ENCODE measurements around the gene MOB1A.
A peak's percentile ranks its signal among the peaks of the same experiment; 100 is the strongest.

MOB1A gene

GRCh38 chr2:74181739-74182138, 3.1 kb upstream of the MOB1A start:
- Histone ChIP-seq H3K9me2 (ENCODE audit: low read depth, low read length) (no peaks in the 10 kb centered on the region), H3K9me3 (ENCODE audit: low read length) (no peaks in the 10 kb centered on the region), H2AFZ (ENCODE audit: low read length) (peak overlapping the region; percentile 81), H3K79me2 (ENCODE audit: insufficient read depth, low read length) (peaks cover 15% of the 10 kb centered on the region), H3K4me1 (ENCODE audit: insufficient read depth, low read length, severe bottlenecking) (peaks cover 63% of the 10 kb centered on the region), H3K4me3 (ENCODE audit: low read depth, low read length, poor library complexity, severe bottlenecking) (peak overlapping the region; percentile 38), H3K27ac (ENCODE audit: low read depth, low read length, poor library complexity, severe bottlenecking) (peak overlapping the region; percentile 95), H3K9ac (ENCODE audit: low read length) (peak overlapping the region; percentile 53; the same call in 1 of the 2 replicates), H3K27me3 (ENCODE audit: insufficient read depth, low read length) (no peaks in the 10 kb centered on the region), H3K4me2 (ENCODE audit: low read length) (peak overlapping the region; percentile 54), H4K20me1 (ENCODE audit: insufficient read depth, low read length) (no peaks in the 10 kb centered on the region), H3F3A (ENCODE audit: insufficient read depth, low read length) (peaks cover 12% of the 10 kb centered on the region; the same call in 1 of the 2 replicates), H3K36me3 (ENCODE audit: insufficient read depth, low read length) (peaks cover 6% of the 10 kb centered on the region)
- TF ChIP-seq CTCF (IDR thresholded peaks at IDR 0.05; ENCODE audit: low read length) = no peak
- TF ChIP-seq EZH2 (IDR thresholded peaks at IDR 0.05; ENCODE audit: borderline replicate concordance, low read length) = no peak

- H3K4me2 ChIP-seq (ENCODE audit: low read length) = peak overlapping the region; percentile 45
- H3K9me3 ChIP-seq (ENCODE audit: low read length) = no peaks in the 10 kb centered on the region
- peaks cover 39% of the 10 kb centered on the region for H3K79me2 ChIP-seq (ENCODE audit: insufficient read depth, low read length)
- H3K9me2 ChIP-seq (ENCODE audit: low read depth, low read length) = no peaks in the 10 kb centered on the region
- peak overlapping the region; percentile 81 for H3K27ac ChIP-seq (ENCODE audit: low read depth, low read length, poor library complexity, severe bottlenecking)
- no peaks in the 10 kb centered on the region for H4K20me1 ChIP-seq (ENCODE audit: insufficient read depth, low read length)
- H2AFZ ChIP-seq (ENCODE audit: low read length) = no peak overlapping the region
- H3K36me3 ChIP-seq (ENCODE audit: insufficient read depth, low read length) = peaks cover 31% of the 10 kb centered on the region
- H3K4me1 ChIP-seq (ENCODE audit: insufficient read depth, low read length, severe bottlenecking) = peaks cover 46% of the 10 kb centered on the region
- H3F3A ChIP-seq (ENCODE audit: insufficient read depth, low read length) = peaks cover 12% of the 10 kb centered on the region; the same call in 1 of the 2 replicates
- peak overlapping the region; percentile 70 for H3K4me3 ChIP-seq (ENCODE audit: low read depth, low read length, poor library complexity, severe bottlenecking)
- TF ChIP-seq EZH2 (IDR thresholded peaks at IDR 0.05; ENCODE audit: borderline replicate concordance, low read length) (no peak), CTCF (IDR thresholded peaks at IDR 0.05; ENCODE audit: low read length) (peak; percentile 38)
- H3K9ac ChIP-seq (ENCODE audit: low read length) = peak overlapping the region; percentile 13; the same call in 1 of the 2 replicates
- no peaks in the 10 kb centered on the region for H3K27me3 ChIP-seq (ENCODE audit: insufficient read depth, low read length)
These were observed 585 bp upstream of the MOB1A start for GRCh38 chr2:74179063-74179865.

GRCh38 chr2:74177696-74178095, 983 bp downstream of the MOB1A start:
- H3F3A ChIP-seq (ENCODE audit: insufficient read depth, low read length) = peaks cover 6% of the 10 kb centered on the region; the same call in 1 of the 2 replicates
- peak overlapping the region; percentile 79 for H3K9ac ChIP-seq (ENCODE audit: low read length)
- no peaks in the 10 kb centered on the region for H3K9me2 ChIP-seq (ENCODE audit: low read depth, low read length)
- H3K27me3 ChIP-seq (ENCODE audit: insufficient read depth, low read length) = no peaks in the 10 kb centered on the region
- H4K20me1 ChIP-seq (ENCODE audit: insufficient read depth, low read length) = no peaks in the 10 kb centered on the region
- peak overlapping the region; percentile 70 for H3K4me3 ChIP-seq (ENCODE audit: low read depth, low read length, poor library complexity, severe bottlenecking)
- no peaks in the 10 kb centered on the region for H3K9me3 ChIP-seq (ENCODE audit: low read length)
- H3K79me2 ChIP-seq (ENCODE audit: insufficient read depth, low read length) = peaks cover 51% of the 10 kb centered on the region
- H2AFZ ChIP-seq (ENCODE audit: low read length) = no peak overlapping the region
- peak overlapping the region; percentile 81 for H3K27ac ChIP-seq (ENCODE audit: low read depth, low read length, poor library complexity, severe bottlenecking)
- H3K36me3 ChIP-seq (ENCODE audit: insufficient read depth, low read length) = peaks cover 40% of the 10 kb centered on the region
- H3K4me2 ChIP-seq (ENCODE audit: low read length) = peak overlapping the region; percentile 90
- peaks cover 40% of the 10 kb centered on the region for H3K4me1 ChIP-seq (ENCODE audit: insufficient read depth, low read length, severe bottlenecking)
- no peak for TF ChIP-seq EZH2 (IDR thresholded peaks at IDR 0.05; ENCODE audit: borderline replicate concordance, low read length)
- TF ChIP-seq CTCF (IDR thresholded peaks at IDR 0.05; ENCODE audit: low read length) = no peak

Measured in OCI-LY1 (cell line).